Kasumi-1 (cell line): Measurements from ENCODE around the gene MDGA2.

Experiments
- DNase-seq, 2 experiments: peaks; one replicate each; lab custom pipeline; 2025; lab: John Stamatoyannopoulos, UW

The MDGA2 gene

DNA sequence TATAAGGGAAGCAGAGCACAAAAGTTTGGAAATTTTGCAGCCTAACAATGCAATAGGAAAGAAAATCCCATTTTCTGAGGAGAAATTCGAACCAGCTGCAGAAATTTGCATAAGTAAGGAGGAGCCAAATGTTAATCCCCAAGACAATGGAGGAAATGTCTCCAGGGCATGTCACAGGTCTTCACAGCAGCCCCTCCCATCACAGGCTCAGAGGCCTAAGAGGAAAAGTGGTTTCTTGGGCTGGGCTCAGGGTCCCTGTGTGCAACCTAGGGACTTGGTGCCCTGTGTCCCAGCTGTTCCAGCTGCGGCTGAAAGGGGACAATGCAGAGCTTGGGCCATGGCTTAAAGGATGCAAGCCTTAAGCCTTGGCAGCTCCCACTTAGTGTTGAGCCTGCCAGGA, 190.0 kb downstream of the MDGA2 start:
- DNase-seq: no peak

GRCh38 chr14:47483449-47483848, 192.0 kb downstream of the MDGA2 start:
- DNase-seq: no peak

- DNase-seq: no peak
Observed at GRCh38 chr14:47471075-47471474, 204.3 kb downstream of the MDGA2 start.

DNA sequence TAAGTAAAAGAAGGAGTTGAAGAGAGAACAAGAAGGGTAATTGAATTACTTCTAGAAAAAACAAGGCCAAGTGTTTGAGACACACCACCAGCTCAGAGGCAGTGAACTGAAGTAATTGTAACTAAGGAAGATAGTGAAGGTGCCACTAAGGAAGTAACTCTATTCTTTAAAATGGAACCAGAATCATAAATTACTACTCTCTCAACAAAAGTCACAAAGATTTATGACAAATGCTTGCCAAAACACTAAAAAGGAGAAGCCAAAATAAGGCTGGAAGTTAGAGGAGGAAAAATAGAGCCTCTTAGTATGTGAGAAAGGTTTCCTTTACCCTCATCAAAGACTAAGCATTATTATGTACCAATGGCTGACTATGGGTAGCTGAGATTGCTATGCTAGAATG, 208.5 kb downstream of the MDGA2 start:
- DNase-seq: no peak

DNA sequence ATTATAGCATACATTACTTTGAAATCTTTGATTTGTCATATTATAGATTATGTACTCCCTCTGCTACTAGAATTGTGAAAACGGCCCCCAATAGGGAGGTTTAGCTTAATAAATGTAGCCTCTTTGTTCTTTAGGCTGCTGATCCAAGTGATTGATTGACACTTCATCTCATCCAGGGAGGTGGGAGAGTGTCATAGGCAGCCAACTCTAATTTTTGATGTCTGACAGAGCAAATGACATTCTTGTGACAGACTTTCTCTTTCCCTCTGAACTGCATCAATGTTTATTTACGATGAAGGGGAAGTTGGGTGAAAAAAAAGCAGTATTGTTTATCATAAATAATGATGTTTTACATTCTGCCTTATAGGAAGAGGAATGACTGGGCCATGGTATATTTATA, 221.4 kb downstream of the MDGA2 start:
- no peak for DNase-seq

- DNase-seq: no peak
Observed at GRCh38 chr14:47447076-47447475, 228.3 kb downstream of the MDGA2 start.

DNA sequence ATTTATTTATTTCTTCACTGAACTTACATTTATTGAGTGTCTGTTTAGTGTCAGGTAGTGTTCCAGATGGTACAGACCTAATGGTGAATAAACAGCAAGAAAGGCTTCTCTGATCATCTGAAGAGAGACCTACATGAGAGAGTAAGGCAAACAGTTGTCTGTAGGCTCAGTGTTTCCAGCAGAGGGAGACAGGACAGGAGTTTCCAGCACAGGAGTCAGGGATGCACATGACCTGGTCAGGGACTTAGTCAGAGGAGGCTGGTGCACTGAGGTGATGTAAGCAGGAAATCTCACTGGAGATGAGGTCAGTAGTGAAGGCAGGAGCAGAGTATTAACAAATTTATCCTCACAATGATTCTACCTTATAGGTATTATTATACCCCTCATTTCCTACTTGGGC, 233.2 kb downstream of the MDGA2 start:
- peak in 1 of 2 experiments; percentile 6 for DNase-seq

GRCh38 chr14:47439953-47440352, 235.5 kb downstream of the MDGA2 start:
- no peak for DNase-seq

DNA sequence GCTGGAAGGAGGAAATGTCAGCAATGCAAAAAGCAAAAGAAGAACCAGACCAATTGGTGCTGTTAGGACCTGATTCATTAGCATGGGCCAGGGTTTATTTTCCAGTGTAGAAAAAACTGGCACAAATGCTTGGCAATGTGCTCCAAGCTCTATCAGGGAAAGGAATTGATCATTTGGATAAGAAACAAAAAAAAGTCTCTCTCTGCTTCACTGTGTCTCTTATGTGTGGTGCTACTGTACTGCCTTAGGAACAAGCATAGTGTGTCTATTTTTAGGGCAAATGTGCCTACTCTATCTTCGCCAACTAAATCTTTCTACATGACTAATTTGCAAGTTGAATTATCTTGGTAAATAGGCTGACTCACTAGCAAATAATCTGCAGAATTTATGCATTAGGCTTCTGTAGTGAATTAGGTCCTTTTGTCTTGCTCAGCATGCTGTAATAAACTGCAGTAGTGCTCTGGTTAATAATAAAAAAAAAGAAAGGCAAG, 236.7 kb downstream of the MDGA2 start:
- DNase-seq: no peak

GRCh38 chr14:47435331-47435965, 240.0 kb downstream of the MDGA2 start:
- DNase-seq: no peak

GRCh38 chr14:47427629-47428028, 247.8 kb downstream of the MDGA2 start:
- DNase-seq: no peak

DNA sequence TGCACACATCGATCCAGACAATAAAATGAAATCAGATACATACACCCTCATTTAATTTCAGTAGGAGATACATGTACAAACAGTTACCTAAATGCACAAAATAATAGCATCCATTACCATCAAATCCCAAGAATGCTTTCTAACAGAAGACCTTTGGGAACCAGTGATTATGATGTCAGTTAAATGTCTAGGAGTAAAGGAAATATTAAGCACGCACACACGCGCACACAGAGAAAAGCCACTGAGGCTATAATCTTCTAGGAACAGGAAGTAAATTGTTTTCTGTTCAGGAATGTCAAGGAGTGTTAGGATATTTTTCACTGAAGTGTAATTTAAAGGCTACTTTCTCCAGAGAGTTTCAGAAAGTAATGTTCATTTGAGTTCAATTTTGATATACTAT, 250.1 kb downstream of the MDGA2 start:
- no peak for DNase-seq

GRCh38 chr14:47422191-47422590, 253.2 kb downstream of the MDGA2 start:
- DNase-seq: no peak

- DNase-seq: no peak
Observed at GRCh38 chr14:47411523-47411922, 263.9 kb downstream of the MDGA2 start.

DNA sequence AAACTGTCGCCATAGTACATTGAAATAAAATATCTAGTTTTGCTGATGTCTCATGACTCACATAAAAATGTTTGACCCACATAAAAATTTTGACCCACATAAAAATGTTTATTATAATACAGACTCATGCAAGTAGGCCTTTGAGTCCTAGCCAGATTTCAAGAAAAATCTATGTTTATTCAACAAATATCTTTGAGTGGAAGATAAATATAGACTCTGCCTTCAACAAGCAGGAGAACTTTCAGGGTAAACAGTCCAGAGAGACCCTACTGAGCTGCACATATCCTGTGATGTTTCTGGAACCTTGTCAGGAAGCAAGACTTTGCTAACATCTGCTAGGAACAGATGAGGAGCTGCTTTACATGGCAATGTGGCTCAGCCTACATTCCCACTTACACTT, 283.1 kb downstream of the MDGA2 start:
- DNase-seq: no peak

DNA sequence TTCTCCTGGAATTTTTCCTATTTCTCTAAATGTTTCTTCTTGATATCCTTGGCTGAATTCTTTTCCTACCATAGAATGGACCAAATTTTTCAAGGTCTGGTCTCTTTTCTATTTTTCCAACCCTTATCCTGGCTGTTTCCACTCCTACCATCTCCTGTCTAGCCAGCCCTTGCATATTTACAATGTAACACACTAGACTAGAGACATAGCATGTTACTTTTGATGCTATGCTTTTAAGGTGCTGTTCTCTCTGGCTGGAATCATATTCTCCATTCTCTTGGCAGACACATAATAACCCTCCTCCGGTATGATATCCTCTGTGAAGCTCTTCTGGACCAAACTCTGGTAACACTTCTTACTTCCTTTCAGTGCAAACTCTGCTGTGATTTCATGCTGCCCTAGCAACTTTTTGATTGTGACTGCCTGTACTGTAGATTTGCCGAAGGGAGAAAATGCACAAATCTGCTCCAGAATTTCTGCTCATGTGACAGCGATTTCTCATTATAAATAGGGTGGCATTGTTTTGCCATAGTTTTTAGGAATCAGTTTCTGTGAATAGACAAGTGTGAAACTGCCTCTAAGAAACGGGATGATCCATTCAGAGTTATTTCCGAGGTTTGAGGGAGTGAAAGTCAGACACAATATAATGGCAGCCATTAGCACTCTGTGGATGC, 284.4 kb downstream of the MDGA2 start:
- DNase-seq: no peak

DNA sequence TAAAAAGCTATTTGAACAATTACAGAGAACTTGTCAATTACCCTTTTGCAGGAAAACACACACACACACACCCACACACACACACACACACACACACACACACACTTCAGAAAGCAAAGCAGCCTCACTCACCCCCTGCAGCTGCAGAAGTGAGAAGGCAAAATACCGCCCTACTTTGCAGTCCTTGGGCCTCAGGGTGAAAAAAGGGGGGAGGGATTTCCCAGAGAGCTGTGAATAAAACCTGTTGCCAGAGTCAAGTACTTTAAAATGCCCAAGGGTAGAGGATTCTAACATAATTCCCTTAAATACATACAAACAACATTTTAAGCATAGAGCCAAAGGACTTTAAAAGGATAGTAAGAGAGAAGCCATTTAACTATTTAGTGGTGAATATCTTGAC, 285.9 kb downstream of the MDGA2 start:
- DNase-seq: no peak

DNA sequence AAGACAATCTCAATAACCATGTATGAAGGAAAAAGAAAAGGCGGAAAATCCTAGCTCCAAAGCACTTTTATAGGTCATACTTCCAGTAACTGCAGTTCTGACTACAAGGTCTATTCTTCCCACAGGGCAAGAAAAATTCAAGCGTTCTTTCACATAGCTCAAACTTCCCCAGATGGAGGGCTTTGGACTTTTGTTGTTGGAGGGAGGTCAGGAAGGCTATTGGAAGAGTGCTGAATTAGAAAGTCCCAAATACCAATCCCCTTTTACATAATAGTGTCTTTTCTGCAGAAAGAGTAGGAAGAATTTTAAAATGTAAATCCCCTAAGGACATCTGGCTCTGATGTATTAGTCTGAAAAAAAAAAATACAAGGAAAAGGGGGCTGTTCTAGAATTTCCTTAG, 309.4 kb downstream of the MDGA2 start:
- DNase-seq: no peak

GRCh38 chr14:47365233-47365632, 310.2 kb downstream of the MDGA2 start:
- no peak for DNase-seq

DNA sequence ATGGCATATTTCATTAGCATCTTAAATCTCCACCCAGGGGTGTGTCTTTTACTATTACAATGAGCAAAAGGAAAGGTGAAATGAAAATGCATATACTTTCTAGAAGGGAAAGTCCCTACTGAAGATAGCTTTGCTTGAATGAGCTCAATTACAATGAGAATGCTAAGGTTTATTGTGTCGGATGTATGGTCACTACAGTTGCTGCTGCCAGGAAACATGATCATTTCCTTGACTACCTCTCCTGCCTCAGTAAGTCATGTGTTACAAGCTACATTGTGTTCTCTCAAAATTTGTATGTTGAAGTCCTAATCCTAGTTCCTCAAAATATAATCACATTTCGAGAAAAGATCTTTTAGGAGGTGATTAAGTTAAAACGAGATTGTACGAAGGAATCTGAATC, 322.2 kb downstream of the MDGA2 start:
- DNase-seq: no peak

- DNase-seq: peak; percentile 35 to 48
Observed at GRCh38 chr14:47346849-47347248, 328.6 kb downstream of the MDGA2 start.

DNA sequence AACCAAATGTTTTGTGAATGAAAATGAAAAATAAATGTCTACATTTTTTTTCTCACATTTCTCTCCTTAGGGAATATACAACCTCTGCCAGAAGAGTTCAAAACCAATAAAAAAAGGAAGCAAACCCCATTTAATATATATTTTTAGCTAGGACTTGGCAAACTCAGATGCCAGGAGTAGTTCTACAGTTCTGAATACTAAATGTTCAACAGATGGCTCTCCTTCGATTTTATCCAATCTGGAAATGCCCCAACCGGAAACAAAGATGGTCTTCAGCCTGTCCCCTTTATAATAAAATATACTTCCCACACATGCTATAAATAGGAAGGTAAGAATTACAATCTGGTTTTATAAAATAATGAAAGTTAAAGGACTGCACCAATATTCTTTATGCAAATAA, 330.4 kb downstream of the MDGA2 start:
- DNase-seq: no peak

- no peak for DNase-seq
Observed at GRCh38 chr14:47332939-47333338, 342.5 kb downstream of the MDGA2 start.

DNA sequence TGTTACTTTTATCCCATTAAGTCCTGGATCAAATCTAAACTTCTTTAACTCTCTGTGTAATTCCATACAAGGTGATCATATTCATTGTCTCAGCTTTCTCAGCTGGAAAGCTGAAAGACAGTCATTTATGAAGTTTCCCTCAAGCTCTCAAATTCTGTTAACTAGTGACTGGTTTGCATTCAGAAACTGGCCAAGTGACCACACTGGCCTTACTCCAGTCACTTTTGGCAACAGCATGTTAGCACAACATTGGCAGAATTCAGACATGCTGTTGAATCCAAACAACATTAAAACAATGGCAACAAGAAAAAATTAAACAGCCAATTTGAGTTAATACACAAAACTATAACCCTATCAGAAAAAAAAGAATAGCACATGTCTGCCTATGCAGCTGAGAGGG, 343.3 kb downstream of the MDGA2 start:
- no peak for DNase-seq
